IMR-90 (cell line): ENCODE results near the gene MYO10. TPM values are rescaled to one million over a fixed set of nuclear protein-coding genes. Genes with fewer than 3 reads are reported as not detected.

Experiments
- ATAC-seq: fragments of 200-7000 bp; cut with Tn5 transposase; 2 replicates; pipeline ENCODE4 v1.9.1; 2020; ENCODE audit warnings: low read depth, mild to moderate bottlenecking, moderate library complexity
- BruUV-seq: library from RNA; stranded (reverse); fragments of 400-500 nt; replicated peaks from 2 replicates; lab custom pipeline; 2021; lab: Mats Ljungman, UMichigan
- CTCF ChIA-PET: fragments of 300-600 bp; formaldehyde crosslinking; extraction: SDS; loops from one replicate; lab custom pipeline; 2021; ENCODE audit warnings: antibody characterized with exemption; lab: Yijun Ruan, JAX
- POLR2A ChIA-PET: fragments of 300-600 bp; sonication (Branson Sonifier 250); formaldehyde crosslinking; loops from one replicate; lab custom pipeline; 2022; ENCODE audit warnings: antibody characterized with exemption; ENCODE audit not compliant: unreplicated experiment; lab: Charles Lee
- DNase-seq: peaks from one replicate; pipeline ENCODE4 v3.0.0; 2013
- H2AFZ ChIP-seq: replicated peaks from 2 replicates; pipeline ENCODE3; 2013; ENCODE audit warnings: low read length, mild to moderate bottlenecking; ENCODE audit not compliant: poor library complexity
- H2AK5ac ChIP-seq: 2 replicates; pipeline ENCODE4 v1.6.1; 2013; ENCODE audit warnings: low read depth, low read length, inconsistent platforms
- H2AK9ac ChIP-seq: replicated peaks from 2 replicates; pipeline ENCODE3; 2013; ENCODE audit warnings: mild to moderate bottlenecking, low read depth, low read length, moderate library complexity; ENCODE audit not compliant: poor library complexity
- H2BK120ac ChIP-seq: 2 replicates; pipeline ENCODE4 v1.6.1; 2013; ENCODE audit warnings: low read depth, low read length, inconsistent platforms
- H2BK15ac ChIP-seq: 3 replicates; pipeline ENCODE4 v1.6.1; 2013; ENCODE audit warnings: low read depth, low read length, inconsistent platforms
- H2BK20ac ChIP-seq: 2 replicates; pipeline ENCODE4 v1.6.1; 2013; ENCODE audit warnings: low read depth, mild to moderate bottlenecking, inconsistent platforms, low read length, moderate library complexity
- H2BK5ac ChIP-seq: 2 replicates; pipeline ENCODE4 v1.6.1; 2013; ENCODE audit warnings: mild to moderate bottlenecking, low read depth, low read length, inconsistent platforms; ENCODE audit not compliant: poor library complexity, severe bottlenecking
- H3K14ac ChIP-seq: replicated peaks from 2 replicates; pipeline ENCODE4 v1.6.1; 2013; ENCODE audit warnings: low read depth, low read length, inconsistent platforms
- H3K18ac ChIP-seq: 2 replicates; pipeline ENCODE4 v1.6.1; 2013; ENCODE audit warnings: low read depth, low read length, control low read depth
- H3K23ac ChIP-seq: 2 replicates; pipeline ENCODE4 v1.6.1; 2013; ENCODE audit warnings: low read depth, low read length, inconsistent platforms
- H3K27ac ChIP-seq: 2 replicates; pipeline ENCODE4 v1.5.1; 2013; ENCODE audit warnings: mild to moderate bottlenecking, control low read depth, low read length; ENCODE audit not compliant: insufficient read depth
- H3K27me3 ChIP-seq: 2 replicates; pipeline ENCODE4 v1.6.1; 2013; ENCODE audit warnings: low read length; ENCODE audit not compliant: control insufficient read depth, insufficient read depth
- H3K36me3 ChIP-seq: 2 replicates; pipeline ENCODE4 v1.6.1; 2013; ENCODE audit warnings: low read length, mixed read lengths; ENCODE audit not compliant: control insufficient read depth, insufficient read depth
- H3K4ac ChIP-seq: 2 replicates; pipeline ENCODE4 v1.6.1; 2013; ENCODE audit warnings: low read depth, low read length, inconsistent platforms
- H3K4me1 ChIP-seq: 2 replicates; pipeline ENCODE4 v1.6.1; 2013; ENCODE audit warnings: low read length, mixed read lengths; ENCODE audit not compliant: control insufficient read depth, insufficient read depth
- H3K4me2 ChIP-seq: 2 replicates; pipeline ENCODE4 v1.6.1; 2013; ENCODE audit warnings: low read depth, mild to moderate bottlenecking, control low read depth, low read length, moderate library complexity
- H3K4me3 ChIP-seq: 2 replicates; pipeline ENCODE4 v1.5.1; 2013; ENCODE audit warnings: low read depth, mild to moderate bottlenecking, control low read depth, low read length, moderate library complexity; ENCODE audit not compliant: insufficient read depth
- H3K56ac ChIP-seq: 2 replicates; pipeline ENCODE4 v1.6.1; 2013; ENCODE audit warnings: low read length, inconsistent platforms; ENCODE audit not compliant: insufficient read depth; ENCODE audit errors: extremely low read depth
- H3K79me1 ChIP-seq, 2 experiments: 2 replicates each; pipeline ENCODE4 v1.6.1; 2013; ENCODE audit warnings: low read length in 2 of 2, inconsistent platforms in 1 of 2, low read depth in 1 of 2
- H3K9ac ChIP-seq: 2 replicates; pipeline ENCODE4 v1.6.1; 2013; ENCODE audit warnings: low read depth, low read length, control low read depth
- H3K9me1 ChIP-seq: 2 replicates; pipeline ENCODE4 v1.6.1; 2013; ENCODE audit warnings: low read length, inconsistent platforms; ENCODE audit not compliant: insufficient read depth
- H3K9me3 ChIP-seq: 2 replicates; pipeline ENCODE4 v1.6.1; 2013; ENCODE audit warnings: low read length; ENCODE audit not compliant: control insufficient read depth, insufficient read depth
- H4K20me1 ChIP-seq: 2 replicates; pipeline ENCODE4 v1.6.1; 2013; ENCODE audit warnings: low read length, inconsistent platforms; ENCODE audit not compliant: insufficient read depth
- H4K5ac ChIP-seq: 2 replicates; pipeline ENCODE4 v1.6.1; 2013; ENCODE audit warnings: mild to moderate bottlenecking, low read depth, low read length, control low read depth
- H4K8ac ChIP-seq, 2 experiments: 2 replicates each; pipeline ENCODE4 v1.6.1; 2013; ENCODE audit warnings: low read depth in 2 of 2, low read length in 2 of 2, control low read depth in 1 of 2, inconsistent platforms in 1 of 2
- H4K91ac ChIP-seq: 2 replicates; pipeline ENCODE4 v1.6.1; 2013; ENCODE audit warnings: low read depth, low read length, inconsistent platforms; ENCODE audit not compliant: insufficient read depth
- BHLHE40 ChIP-seq: fragments of 150-350 bp; IDR thresholded peaks from 2 replicates; pipeline ENCODE4 v1.6.1; 2016; ENCODE audit warnings: mild to moderate bottlenecking, low read depth, low read length
- CHD1 ChIP-seq: IDR thresholded peaks from 2 replicates; pipeline ENCODE4 v1.6.1; 2012; ENCODE audit warnings: low read depth, low read length, improper control_type of control experiment
- MAZ ChIP-seq: IDR thresholded peaks from 2 replicates; pipeline ENCODE4 v1.6.1; 2012; ENCODE audit warnings: low read depth, mild to moderate bottlenecking, low read length, improper control_type of control experiment, moderate library complexity, borderline replicate concordance
- RAD21 ChIP-seq: IDR thresholded peaks from 2 replicates; pipeline ENCODE4 v1.6.1; 2012; ENCODE audit warnings: low read length, improper control_type of control experiment
- RCOR1 ChIP-seq: IDR thresholded peaks from 2 replicates; pipeline ENCODE4 v1.6.1; 2012; ENCODE audit warnings: mild to moderate bottlenecking, low read length, improper control_type of control experiment; ENCODE audit not compliant: insufficient replicate concordance
- RFX5 ChIP-seq: IDR thresholded peaks from 2 replicates; pipeline ENCODE4 v1.8.0; 2012; ENCODE audit warnings: low read depth, mild to moderate bottlenecking, low read length, moderate library complexity
- SMC3 ChIP-seq: fragments of 150-350 bp; IDR thresholded peaks from 2 replicates; pipeline ENCODE4 v1.6.1; 2016; ENCODE audit warnings: low read depth, mild to moderate bottlenecking, antibody characterized with exemption, low read length, moderate library complexity
- WGBS, 2 experiments: methylation state at CpG; one replicate each; pipeline versions ENCODE4 v1.1.5 to v1.1.7; 2013; ENCODE audit warnings: missing lambda C conversion rate in 2 of 2; ENCODE audit not compliant: insufficient read length in 1 of 2; ENCODE audit errors: extremely low coverage in 2 of 2; 5-methylcytosine and 5-hydroxymethylcytosine counted together
- dilution Hi-C: fragments of 300-500 bp; cut with HindIII; formaldehyde crosslinking; loops from one replicate; pipeline ENCODE4 v1.14.3; 2018; ENCODE audit warnings: low sequenced_read_pairs; ENCODE audit not compliant: unreplicated experiment
- in situ Hi-C: fragments of 300-500 bp; cut with MboI; formaldehyde crosslinking; loops from 3 replicates; pipeline ENCODE4 v1.14.3; 2019; ENCODE audit warnings: low sequenced_read_pairs, inconsistent platforms, mixed read lengths
- intact Hi-C: fragments of 100-400 bp; cut with micrococcal nuclease; formaldehyde crosslinking; loops from 2 replicates; pipeline ENCODE4 v1.10.0; 2022
- polyA plus RNA-seq, 3 experiments: library from polyadenylated mRNA; depleted of rRNA; stranded (reverse); fragments of >200 nt; gene quantifications; 2 replicates each; pipeline ENCODE4 v1.2.3, GENCODE V29; 2012; ENCODE audit warnings: low replicate concordance in 1 of 3
- total RNA-seq: library from RNA; depleted of rRNA; stranded (reverse); fragments of >200 nt; gene quantifications from 2 replicates; pipeline ENCODE4 v1.2.3, GENCODE V29; 2012
- TF ChIP-seq, protein P1 (sequence below): conservative IDR thresholded peaks from 2 replicates; pipeline ENCODE4 v1.5.1; 2012; ENCODE audit warnings: mild to moderate bottlenecking, low read depth, low read length, improper control_type of control experiment
- TF ChIP-seq, protein P2 (sequence below): fragments of 150-350 bp; IDR thresholded peaks from 2 replicates; pipeline ENCODE4 v1.6.1; 2016; ENCODE audit warnings: low read depth, mild to moderate bottlenecking, low read length, moderate library complexity, borderline replicate concordance

The MYO10 gene
- total and polyA plus RNA-seq, 2 of the 4 experiments (the other 2 are of a cell fraction) = 39.9 to 115 TPM

DNA sequence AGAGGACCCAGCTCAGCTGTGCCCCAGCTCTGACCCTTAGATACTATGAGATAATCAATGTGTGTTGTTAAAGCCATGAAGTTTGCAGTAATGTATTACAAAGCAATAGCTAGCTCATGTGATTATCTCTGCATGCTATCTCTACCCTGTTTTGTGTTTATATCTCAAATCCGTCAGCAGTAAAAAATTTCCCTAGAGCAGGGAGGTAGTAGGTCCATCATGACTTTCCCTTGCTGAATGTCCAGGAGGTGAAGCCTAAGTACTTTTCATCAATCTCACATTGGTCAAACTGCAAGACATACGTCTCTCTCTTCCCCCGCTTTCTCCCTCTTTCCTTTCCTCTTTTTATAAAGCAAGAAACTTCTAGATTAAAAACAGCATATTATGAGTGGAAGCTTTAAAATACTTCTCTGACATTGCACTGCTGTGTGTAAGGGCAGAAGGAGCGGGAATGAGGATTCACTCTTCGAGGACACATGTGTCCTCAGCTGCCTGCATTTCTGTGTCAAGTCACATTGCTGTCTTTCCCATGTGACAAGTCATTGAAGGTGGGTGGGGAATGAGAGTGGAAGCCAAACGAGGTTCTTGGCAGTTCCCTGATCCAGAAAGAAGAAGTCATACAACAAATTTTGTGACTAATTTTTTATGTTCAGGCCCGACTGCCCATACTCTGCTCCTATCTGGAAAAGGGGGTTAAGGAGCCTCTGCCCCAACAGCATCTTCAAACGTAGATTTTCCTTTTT, 226.2 kb downstream of the MYO10 start:
- Histone ChIP-seq H3K27ac (no peak overlapping the region), H3K36me3 (peaks cover 44% of the 10 kb centered on the region), H2BK15ac (no peak overlapping the region), H3K56ac (no peak overlapping the region), H3K27me3 (no peaks in the 10 kb centered on the region), H2AFZ (no peak overlapping the region), H3K4ac (no peak overlapping the region), H3K4me1 (peaks cover 10% of the 10 kb centered on the region), H2BK20ac (no peak overlapping the region), H3K9ac (no peak overlapping the region), H3K23ac (no peak overlapping the region), H3K9me3 (no peaks in the 10 kb centered on the region), H4K91ac (no peak overlapping the region), H2BK120ac (no peak overlapping the region), H3K4me2 (no peak overlapping the region), H3K9me1 (peaks cover 24% of the 10 kb centered on the region), H3K79me1 (peaks cover 24 to 83% of the 10 kb centered on the region in 2 experiments), H2AK5ac (no peak overlapping the region), H4K20me1 (peaks cover 45% of the 10 kb centered on the region), H3K4me3 (no peak overlapping the region), H3K14ac (no peak overlapping the region; the same call in 1 of the 2 replicates), H2AK9ac (no peak overlapping the region), H3K18ac (no peak overlapping the region), H2BK5ac (no peak overlapping the region), H4K5ac (no peak overlapping the region), H4K8ac (no peak overlapping the region)
- WGBS, 2 experiments = no CpG with 5 or more reads among the region's 8 CpGs
- dilution Hi-C loops (no loop called here), intact Hi-C loops (no loop called here), in situ Hi-C loops (no loop called here)
- BruUV-seq = no TSS peak
- peak; percentile 48 for DNase-seq
- POLR2A ChIA-PET = no interaction called here
- peak; percentile 45 for ATAC-seq
- CTCF ChIA-PET = interaction anchor here (0.6 kb wide), 1 partner anchor 108 kb away, joined by 3 read pairs; no protein-coding TSS in a partner anchor
- TF ChIP-seq, protein P1, sequence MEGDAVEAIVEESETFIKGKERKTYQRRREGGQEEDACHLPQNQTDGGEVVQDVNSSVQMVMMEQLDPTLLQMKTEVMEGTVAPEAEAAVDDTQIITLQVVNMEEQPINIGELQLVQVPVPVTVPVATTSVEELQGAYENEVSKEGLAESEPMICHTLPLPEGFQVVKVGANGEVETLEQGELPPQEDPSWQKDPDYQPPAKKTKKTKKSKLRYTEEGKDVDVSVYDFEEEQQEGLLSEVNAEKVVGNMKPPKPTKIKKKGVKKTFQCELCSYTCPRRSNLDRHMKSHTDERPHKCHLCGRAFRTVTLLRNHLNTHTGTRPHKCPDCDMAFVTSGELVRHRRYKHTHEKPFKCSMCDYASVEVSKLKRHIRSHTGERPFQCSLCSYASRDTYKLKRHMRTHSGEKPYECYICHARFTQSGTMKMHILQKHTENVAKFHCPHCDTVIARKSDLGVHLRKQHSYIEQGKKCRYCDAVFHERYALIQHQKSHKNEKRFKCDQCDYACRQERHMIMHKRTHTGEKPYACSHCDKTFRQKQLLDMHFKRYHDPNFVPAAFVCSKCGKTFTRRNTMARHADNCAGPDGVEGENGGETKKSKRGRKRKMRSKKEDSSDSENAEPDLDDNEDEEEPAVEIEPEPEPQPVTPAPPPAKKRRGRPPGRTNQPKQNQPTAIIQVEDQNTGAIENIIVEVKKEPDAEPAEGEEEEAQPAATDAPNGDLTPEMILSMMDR = no peak
- TF ChIP-seq SMC3 (no peak), RCOR1 (no peak), MAZ (no peak), RAD21 (no peak), CHD1 (no peak), RFX5 (no peak), BHLHE40 (no peak)
- TF ChIP-seq, protein P2, sequence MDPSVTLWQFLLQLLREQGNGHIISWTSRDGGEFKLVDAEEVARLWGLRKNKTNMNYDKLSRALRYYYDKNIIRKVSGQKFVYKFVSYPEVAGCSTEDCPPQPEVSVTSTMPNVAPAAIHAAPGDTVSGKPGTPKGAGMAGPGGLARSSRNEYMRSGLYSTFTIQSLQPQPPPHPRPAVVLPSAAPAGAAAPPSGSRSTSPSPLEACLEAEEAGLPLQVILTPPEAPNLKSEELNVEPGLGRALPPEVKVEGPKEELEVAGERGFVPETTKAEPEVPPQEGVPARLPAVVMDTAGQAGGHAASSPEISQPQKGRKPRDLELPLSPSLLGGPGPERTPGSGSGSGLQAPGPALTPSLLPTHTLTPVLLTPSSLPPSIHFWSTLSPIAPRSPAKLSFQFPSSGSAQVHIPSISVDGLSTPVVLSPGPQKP = no peak
